RWPE1 (cell line): Measurements from ENCODE around the gene HSPB6.

Experiments used
- CTCF ChIA-PET: fragments of 350-600 bp; sonication (Branson Sonifier 250); formaldehyde crosslinking; extraction: SDS; loops from one replicate; lab custom pipeline; 2021; lab: Yijun Ruan, JAX
- POLR2A ChIA-PET: fragments of 400-600 bp; formaldehyde crosslinking; extraction: SDS; loops from one replicate; lab custom pipeline; 2020; ENCODE audit warnings: antibody characterized with exemption; ENCODE audit not compliant: low non-redundant PET; lab: Yijun Ruan, JAX
- DNase-seq: peaks from one replicate; pipeline ENCODE4 v3.0.0; 2012; ENCODE audit warnings: low spot score
- H3K27ac ChIP-seq: fragments of 450-650 bp; 2 replicates; pipeline ENCODE4 v1.5.1; 2017
- TF ChIP-seq, protein P1 (sequence below): fragments of 450-650 bp; conservative IDR thresholded peaks from 2 replicates; pipeline ENCODE4 v1.5.1; 2017; ENCODE audit warnings: low read depth, mild to moderate bottlenecking

HSPB6 gene

DNA sequence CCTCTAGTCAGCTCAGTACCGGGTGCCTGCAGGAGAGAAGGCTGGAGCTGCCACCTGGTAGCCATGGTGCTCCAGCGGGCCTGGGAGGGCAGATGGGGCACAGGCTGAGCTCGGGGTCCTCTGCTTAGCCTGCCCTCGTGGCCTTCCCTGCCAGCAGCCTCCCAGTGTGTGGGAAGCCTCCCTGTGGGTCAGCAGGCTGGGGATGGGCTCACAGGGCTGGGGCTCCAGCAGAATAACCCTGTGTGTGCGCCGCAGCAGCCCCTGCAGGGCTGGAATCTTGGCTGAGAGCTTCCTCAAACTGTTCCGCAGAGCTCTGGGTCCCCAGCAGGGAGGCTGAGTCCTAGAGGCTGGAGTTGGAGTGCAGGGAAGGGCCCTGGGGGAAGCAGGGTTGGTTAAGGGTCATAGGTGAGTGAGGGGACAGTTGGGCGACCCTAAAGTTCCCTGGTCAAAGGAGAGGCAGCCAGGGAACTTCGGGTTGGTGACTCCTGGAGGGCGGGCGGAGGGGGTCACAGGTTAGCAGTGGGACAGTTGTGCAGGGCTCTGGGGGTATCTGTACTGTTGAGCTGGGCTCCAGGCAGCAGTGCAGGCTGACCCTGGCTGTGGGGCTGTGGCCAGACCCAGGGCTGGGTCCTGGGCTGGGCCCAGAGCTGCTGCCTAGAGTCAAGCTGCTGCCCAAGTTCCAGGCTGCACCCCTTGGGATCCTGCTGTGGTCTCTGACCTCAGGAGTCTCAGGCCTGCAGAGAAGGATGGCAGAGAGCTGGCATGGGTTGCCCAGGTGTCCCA lies 32.6 kb upstream of the HSPB6 start:
- CTCF ChIA-PET: no interaction called here
- TF ChIP-seq, protein P1, sequence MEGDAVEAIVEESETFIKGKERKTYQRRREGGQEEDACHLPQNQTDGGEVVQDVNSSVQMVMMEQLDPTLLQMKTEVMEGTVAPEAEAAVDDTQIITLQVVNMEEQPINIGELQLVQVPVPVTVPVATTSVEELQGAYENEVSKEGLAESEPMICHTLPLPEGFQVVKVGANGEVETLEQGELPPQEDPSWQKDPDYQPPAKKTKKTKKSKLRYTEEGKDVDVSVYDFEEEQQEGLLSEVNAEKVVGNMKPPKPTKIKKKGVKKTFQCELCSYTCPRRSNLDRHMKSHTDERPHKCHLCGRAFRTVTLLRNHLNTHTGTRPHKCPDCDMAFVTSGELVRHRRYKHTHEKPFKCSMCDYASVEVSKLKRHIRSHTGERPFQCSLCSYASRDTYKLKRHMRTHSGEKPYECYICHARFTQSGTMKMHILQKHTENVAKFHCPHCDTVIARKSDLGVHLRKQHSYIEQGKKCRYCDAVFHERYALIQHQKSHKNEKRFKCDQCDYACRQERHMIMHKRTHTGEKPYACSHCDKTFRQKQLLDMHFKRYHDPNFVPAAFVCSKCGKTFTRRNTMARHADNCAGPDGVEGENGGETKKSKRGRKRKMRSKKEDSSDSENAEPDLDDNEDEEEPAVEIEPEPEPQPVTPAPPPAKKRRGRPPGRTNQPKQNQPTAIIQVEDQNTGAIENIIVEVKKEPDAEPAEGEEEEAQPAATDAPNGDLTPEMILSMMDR: no peak
- no peak overlapping the region; the same call in 1 of the 2 replicates for H3K27ac ChIP-seq
- POLR2A ChIA-PET: no interaction called here
- DNase-seq: no peak

DNA sequence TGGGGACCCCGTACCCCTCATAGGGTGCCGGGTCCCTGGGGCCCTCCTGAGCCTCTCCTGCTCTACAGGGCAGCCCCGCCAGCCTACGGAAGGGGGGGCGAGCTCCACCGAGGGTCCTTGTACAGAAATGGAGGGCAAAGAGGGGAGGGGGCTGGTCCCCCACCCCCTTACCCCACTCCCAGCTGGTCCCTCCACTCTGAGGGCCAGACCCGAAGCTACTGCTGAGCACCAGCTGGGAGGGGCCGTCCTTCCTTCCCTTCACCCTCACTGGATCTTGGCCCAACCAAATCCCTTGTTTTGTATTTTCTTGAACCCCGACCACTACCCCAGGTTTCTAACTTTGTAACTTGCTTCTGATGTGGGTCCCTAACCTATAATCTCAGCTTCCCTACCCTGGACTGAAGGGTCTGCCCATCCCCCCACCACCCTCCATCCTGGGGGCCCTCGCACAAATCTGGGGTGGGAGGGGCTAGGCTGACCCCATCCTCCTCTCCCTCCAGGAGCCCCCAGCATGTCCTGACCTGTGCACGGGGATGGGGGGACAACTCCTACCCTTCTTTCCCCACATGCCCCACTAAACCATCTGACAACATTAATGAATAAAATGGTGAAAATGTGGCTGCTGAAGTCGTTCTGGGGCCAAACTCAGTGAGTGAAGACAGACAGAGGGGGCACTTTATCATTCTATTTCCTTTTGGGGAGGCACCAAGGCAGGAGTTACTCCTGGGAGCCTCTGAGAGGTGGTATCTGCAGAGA lies 31.6 kb upstream of the HSPB6 start:
- POLR2A ChIA-PET: no interaction called here
- no peak for DNase-seq

DNA sequence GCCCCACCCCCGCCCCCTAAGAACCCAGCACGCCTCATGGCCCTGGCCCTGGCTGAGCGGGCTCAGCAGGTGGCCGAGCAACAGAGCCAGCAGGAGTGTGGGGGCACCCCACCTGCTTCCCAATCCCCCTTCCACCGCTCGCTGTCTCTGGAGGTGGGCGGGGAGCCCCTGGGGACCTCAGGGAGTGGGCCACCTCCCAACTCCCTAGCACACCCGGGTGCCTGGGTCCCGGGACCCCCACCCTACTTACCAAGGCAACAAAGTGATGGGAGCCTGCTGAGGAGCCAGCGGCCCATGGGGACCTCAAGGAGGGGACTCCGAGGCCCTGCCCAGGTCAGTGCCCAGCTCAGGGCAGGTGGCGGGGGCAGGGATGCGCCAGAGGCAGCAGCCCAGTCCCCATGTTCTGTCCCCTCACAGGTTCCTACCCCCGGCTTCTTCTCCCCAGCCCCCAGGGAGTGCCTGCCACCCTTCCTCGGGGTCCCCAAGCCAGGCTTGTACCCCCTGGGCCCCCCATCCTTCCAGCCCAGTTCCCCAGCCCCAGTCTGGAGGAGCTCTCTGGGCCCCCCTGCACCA lies 30.5 kb upstream of the HSPB6 start:
- ChIA-PET CTCF (no interaction called here), POLR2A (no interaction called here)
- TF ChIP-seq, protein P1: no peak
- DNase-seq: no peak
- no peak overlapping the region for H3K27ac ChIP-seq

More for the DNA sequence above, 31.6 kb upstream of the HSPB6 start:
- CTCF ChIA-PET: no interaction called here
- H3K27ac ChIP-seq: no peak overlapping the region
- TF ChIP-seq, protein P1: no peak

DNA sequence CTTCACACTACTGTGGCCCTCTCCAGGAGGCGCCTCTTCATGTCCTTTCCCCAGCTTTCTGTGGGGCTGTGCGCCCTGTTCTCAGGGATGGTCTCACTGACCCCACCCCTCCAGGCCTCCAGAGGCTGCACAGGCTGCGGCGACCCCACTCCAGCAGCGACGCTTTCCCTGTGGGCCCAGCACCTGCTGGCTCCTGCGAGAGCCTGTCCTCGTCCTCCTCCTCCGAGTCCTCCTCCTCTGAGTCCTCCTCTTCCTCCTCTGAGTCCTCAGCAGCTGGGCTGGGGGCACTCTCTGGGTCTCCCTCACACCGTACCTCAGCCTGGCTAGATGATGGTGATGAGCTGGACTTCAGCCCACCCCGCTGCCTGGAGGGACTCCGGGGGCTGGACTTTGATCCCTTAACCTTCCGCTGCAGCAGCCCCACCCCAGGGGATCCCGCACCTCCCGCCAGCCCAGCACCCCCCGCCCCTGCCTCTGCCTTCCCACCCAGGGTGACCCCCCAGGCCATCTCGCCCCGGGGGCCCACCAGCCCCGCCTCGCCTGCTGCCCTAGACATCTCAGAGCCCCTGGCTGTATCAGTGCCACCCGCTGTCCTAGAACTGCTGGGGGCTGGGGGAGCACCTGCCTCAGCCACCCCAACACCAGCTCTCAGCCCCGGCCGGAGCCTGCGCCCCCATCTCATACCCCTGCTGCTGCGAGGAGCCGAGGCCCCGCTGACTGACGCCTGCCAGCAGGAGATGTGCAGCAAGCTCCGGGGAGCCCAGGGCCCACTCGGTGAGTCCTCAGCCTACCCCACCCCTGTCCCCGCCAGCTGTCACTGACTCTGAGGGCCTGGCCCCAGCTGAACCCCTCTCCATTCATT lies 29.7 kb upstream of the HSPB6 start:
- TF ChIP-seq, protein P1: no peak
- H3K27ac ChIP-seq: no peak overlapping the region; the same call in 1 of the 2 replicates
- ChIA-PET CTCF (no interaction called here), POLR2A (no interaction called here)
- DNase-seq: no peak

DNA sequence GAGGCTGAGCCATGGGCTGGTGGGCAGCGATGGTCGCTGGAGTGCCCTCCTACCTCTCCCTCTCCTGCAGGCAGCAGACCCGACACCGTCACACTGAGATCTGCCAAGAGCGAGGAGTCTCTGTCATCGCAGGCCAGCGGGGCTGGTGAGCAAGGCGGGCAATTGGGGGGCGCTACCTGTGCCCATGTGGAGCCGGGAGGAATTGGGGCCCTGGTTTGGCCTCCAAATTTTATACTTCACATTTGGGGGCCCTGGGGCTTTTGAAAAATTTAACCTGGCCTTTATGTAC lies 28.5 kb upstream of the HSPB6 start:
- POLR2A ChIA-PET: no interaction called here
- TF ChIP-seq, protein P1: no peak
- DNase-seq: no peak
- CTCF ChIA-PET: no interaction called here
- H3K27ac ChIP-seq: no peak overlapping the region
